Measurements from ENCODE around the gene RBBP9. TPM values are rescaled to one million over a fixed set of nuclear protein-coding genes. Genes with fewer than 3 reads are reported as not detected.

Gene RBBP9
- total RNA-seq, 1 donor from 2014 or later: 12.7 TPM

DNA sequence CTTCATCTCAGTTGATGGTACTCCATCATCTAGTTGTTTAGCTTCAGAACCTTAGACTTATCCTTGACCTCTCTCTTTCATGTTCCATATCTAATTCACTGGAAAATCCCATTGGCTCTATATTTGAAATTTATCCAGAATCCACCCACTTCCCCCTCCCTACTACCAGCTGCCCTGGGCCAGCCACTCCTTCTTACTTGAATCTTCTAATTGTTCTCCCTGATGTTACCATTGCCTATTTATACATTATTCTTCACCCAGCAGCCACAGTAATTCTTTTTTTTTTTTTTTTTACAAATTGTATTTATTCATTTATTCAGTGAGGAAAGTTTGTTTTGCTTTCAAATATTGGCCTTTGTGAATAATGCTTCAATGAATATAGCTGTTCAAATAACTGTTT, 18.9 kb upstream of the RBBP9 start:
- no peaks in the 10 kb centered on the region for H3K4me1 Mint-ChIP-seq (ENCODE audit: unreplicated experiment)
- peaks cover 24% of the 10 kb centered on the region for H3K36me3 Mint-ChIP-seq (ENCODE audit: unreplicated experiment)

DNA sequence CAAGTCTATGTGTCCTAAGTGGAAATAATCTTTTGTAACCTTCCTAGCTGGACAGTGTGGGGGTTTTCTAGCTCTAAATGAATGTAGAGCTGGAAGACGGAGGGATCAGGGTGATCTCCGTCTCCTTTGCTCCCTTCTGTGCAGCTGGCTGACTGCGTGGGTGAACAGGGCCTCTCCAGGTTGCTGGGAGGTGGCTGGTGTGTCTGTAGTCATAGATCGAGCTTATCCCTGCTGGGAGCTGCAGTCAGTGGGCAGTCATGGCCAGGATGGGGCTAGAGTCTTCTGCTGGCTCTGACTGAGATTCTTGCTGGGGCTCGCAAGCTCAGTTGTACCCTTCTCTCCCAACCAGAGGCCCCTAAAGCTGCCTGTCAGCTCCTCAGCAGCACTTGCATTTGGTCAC, 17.1 kb upstream of the RBBP9 start:
- TF ChIP-seq, protein P1, sequence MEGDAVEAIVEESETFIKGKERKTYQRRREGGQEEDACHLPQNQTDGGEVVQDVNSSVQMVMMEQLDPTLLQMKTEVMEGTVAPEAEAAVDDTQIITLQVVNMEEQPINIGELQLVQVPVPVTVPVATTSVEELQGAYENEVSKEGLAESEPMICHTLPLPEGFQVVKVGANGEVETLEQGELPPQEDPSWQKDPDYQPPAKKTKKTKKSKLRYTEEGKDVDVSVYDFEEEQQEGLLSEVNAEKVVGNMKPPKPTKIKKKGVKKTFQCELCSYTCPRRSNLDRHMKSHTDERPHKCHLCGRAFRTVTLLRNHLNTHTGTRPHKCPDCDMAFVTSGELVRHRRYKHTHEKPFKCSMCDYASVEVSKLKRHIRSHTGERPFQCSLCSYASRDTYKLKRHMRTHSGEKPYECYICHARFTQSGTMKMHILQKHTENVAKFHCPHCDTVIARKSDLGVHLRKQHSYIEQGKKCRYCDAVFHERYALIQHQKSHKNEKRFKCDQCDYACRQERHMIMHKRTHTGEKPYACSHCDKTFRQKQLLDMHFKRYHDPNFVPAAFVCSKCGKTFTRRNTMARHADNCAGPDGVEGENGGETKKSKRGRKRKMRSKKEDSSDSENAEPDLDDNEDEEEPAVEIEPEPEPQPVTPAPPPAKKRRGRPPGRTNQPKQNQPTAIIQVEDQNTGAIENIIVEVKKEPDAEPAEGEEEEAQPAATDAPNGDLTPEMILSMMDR (IDR thresholded peaks at IDR 0.05): no peak
- H3K27me3 Mint-ChIP-seq (ENCODE audit: unreplicated experiment): no peaks in the 10 kb centered on the region
- no peak overlapping the region for H3K4me3 Mint-ChIP-seq (ENCODE audit: unreplicated experiment)
- no peaks in the 10 kb centered on the region for H3K9me3 Mint-ChIP-seq (ENCODE audit: unreplicated experiment)
- DNase-seq (ENCODE audit: extremely low spot score, unreplicated experiment): no peak
- no peak overlapping the region for H3K27ac Mint-ChIP-seq (ENCODE audit: unreplicated experiment)
- H3K36me3 Mint-ChIP-seq (ENCODE audit: unreplicated experiment): peaks cover 32% of the 10 kb centered on the region
- peaks cover under 1% of the 10 kb centered on the region for H3K4me1 Mint-ChIP-seq (ENCODE audit: unreplicated experiment)

More for the DNA sequence above, 18.9 kb upstream of the RBBP9 start:
- TF ChIP-seq, protein P1 (IDR thresholded peaks at IDR 0.05): no peak
- no peaks in the 10 kb centered on the region for H3K9me3 Mint-ChIP-seq (ENCODE audit: unreplicated experiment)
- no peaks in the 10 kb centered on the region for H3K27me3 Mint-ChIP-seq (ENCODE audit: unreplicated experiment)
- H3K4me3 Mint-ChIP-seq (ENCODE audit: unreplicated experiment): no peak overlapping the region
- H3K27ac Mint-ChIP-seq (ENCODE audit: unreplicated experiment): no peak overlapping the region
- no peak for DNase-seq (ENCODE audit: extremely low spot score, unreplicated experiment)

DNA sequence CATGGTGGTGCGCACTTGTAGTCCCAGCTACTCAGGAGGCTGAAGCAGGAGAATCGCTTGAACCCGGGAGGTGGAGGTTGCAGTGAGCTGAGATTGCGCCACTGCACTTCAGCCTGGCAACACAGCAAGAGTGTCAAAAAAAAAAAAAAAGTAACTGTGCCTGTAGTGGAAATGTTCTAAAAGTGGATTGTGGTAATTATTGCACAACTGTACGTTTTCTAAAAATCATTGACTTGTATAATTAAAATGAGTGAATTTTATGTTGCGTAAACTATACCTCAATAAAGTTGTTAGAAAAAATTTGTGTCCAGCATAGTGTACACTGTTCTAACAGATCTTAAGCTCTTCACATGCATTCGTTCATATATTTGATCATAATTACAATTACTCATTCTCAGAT, 16.2 kb upstream of the RBBP9 start:
- H3K36me3 Mint-ChIP-seq (ENCODE audit: unreplicated experiment): peaks cover 32% of the 10 kb centered on the region
- H3K27me3 Mint-ChIP-seq (ENCODE audit: unreplicated experiment): no peaks in the 10 kb centered on the region
- no peak overlapping the region for H3K4me3 Mint-ChIP-seq (ENCODE audit: unreplicated experiment)
- DNase-seq (ENCODE audit: extremely low spot score, unreplicated experiment): no peak
- H3K9me3 Mint-ChIP-seq (ENCODE audit: unreplicated experiment): no peaks in the 10 kb centered on the region
- H3K4me1 Mint-ChIP-seq (ENCODE audit: unreplicated experiment): peaks cover 10% of the 10 kb centered on the region
- TF ChIP-seq, protein P1 (IDR thresholded peaks at IDR 0.05): no peak
- H3K27ac Mint-ChIP-seq (ENCODE audit: unreplicated experiment): no peak overlapping the region

DNA sequence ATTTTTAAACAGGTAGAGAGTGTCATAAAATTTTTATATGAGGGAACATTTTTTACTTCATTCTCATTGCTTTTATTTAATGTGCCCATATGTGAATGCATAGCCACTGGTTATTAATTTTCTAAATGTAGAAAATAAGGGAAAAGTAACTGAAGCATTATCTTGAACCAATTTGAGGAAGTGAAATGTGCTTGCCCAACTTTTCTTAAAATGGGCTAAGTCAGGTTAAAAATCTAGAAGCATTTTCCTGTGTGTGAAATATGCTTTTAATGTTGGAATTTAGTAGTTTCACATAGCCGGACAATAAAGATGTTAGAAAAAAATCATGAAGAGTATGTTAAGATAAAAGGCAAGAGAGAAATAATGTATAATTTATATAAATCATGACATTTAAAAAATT, 14.5 kb upstream of the RBBP9 start:
- DNase-seq (ENCODE audit: extremely low spot score, unreplicated experiment): no peak
- H3K4me1 Mint-ChIP-seq (ENCODE audit: unreplicated experiment): peaks cover 21% of the 10 kb centered on the region
- H3K27me3 Mint-ChIP-seq (ENCODE audit: unreplicated experiment): no peaks in the 10 kb centered on the region
- no peaks in the 10 kb centered on the region for H3K9me3 Mint-ChIP-seq (ENCODE audit: unreplicated experiment)
- no peak overlapping the region for H3K4me3 Mint-ChIP-seq (ENCODE audit: unreplicated experiment)
- H3K36me3 Mint-ChIP-seq (ENCODE audit: unreplicated experiment): peaks cover 32% of the 10 kb centered on the region
- H3K27ac Mint-ChIP-seq (ENCODE audit: unreplicated experiment): no peak overlapping the region
- TF ChIP-seq, protein P1 (IDR thresholded peaks at IDR 0.05): no peak

DNA sequence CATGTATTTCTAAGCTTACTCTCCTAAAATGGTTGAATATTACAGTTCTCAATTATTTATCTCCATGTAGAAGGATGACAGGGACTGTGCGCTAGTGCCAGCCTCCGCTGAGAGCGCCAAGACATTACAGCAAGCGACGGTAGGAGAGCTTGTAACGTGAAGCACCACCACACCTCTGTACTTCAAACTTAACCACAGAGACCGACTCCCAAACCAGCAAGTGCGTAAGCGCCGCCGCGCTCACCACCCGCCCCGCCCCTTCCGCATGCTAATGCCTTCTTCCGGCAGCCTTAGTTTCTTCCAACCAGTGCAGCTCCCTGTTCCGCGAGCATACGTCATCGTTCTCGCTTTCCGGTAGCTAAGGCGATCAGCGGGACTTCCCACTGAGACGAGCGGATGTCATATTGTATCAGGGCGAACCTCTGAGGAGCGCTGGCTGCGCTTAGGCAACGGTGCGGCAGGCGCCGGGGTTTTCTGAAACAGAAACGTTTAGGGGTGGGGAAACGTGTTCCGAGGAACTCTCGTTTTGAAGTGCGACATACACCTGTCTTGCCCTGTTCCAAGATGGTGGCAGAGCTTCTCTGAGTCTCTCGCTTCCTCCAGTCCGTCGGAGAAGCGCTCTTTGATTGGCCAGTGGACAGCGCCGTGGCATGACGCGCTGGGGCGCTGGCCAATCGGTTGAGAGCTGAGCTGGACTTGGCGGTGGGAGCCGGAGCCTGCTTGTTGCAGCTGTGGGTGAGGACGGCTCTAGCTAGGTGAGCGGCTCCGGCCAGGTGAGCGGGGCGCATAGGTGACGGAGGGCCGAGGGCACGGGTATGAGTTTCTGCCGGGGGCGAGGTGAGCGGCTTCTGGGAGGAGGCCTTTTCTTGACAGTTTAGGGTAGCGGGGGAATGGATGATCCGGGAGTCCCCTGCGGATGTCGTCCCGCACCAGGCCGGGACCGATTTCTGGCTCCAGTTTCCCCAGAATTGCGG, 10.5 kb upstream of the RBBP9 start, which contains the start of gene SEC23B:
TSS of gene SEC23B (plus strand) at position 723 of the 974 bp plus-strand sequence. CDS start 2,896 bp downstream, outside the sequence.
- peaks cover 21% of the 10 kb centered on the region for H3K36me3 Mint-ChIP-seq (ENCODE audit: unreplicated experiment)
- H3K4me3 Mint-ChIP-seq (ENCODE audit: unreplicated experiment): peak within 1 kb of the TSS; percentile 99
- H3K4me1 Mint-ChIP-seq (ENCODE audit: unreplicated experiment): peaks cover 21% of the 10 kb centered on the region
- no peaks in the 10 kb centered on the region for H3K9me3 Mint-ChIP-seq (ENCODE audit: unreplicated experiment)
- peak within 1 kb of the TSS; percentile 99 for H3K27ac Mint-ChIP-seq (ENCODE audit: unreplicated experiment)
- peaks cover 4% of the 10 kb centered on the region for H3K27me3 Mint-ChIP-seq (ENCODE audit: unreplicated experiment)
- peak; percentile 97 for DNase-seq (ENCODE audit: extremely low spot score, unreplicated experiment)
- TF ChIP-seq, protein P1 (IDR thresholded peaks at IDR 0.05): no peak

Data from osteocyte (in vitro differentiated cells).